Measurements from ENCODE around the gene CATSPERD. TPM values are rescaled to one million over a fixed set of nuclear protein-coding genes. Genes with fewer than 3 reads are reported as not detected.

Gene CATSPERD
- total RNA-seq, 1 experiment from 2014 or later, result not detected

DNA sequence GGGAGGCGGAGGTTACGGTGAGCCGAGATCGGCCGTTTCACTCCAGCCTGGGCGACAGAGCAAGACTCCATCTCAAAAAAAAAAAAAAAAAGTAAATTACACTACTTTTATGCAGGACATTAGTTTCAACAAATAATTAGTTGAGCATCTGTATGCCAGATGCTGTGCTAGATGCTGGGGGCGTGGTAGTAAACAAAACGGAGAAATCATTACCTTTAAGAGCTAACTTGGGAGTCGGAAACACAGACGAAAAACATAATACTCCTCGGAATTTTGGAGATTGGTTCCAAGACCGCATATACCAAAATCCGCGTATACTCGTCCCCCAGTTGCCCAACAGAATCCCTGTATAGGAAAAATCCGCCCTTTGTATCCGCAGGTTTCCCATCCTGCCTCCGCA lies 71.8 kb downstream of the CATSPERD start:
- H3K36me3 Mint-ChIP-seq (ENCODE audit: insufficient read depth in 1 of 3, low read depth in 3 of 3), result peaks cover 11 to 28% (median 23%) of the 10 kb centered on the region in 3 experiments
- H3T11ph ChIP-seq (ENCODE audit: low read length), result no peak overlapping the region
- no peak overlapping the region for H2BK5ac ChIP-seq (ENCODE audit: insufficient read length, low read length)
- H3K27ac ChIP-seq (ENCODE audit: insufficient read length, low read depth, low read length), result no peak overlapping the region
- no peak overlapping the region for H2BK12ac ChIP-seq (ENCODE audit: insufficient read length, low read depth, low read length)
- no peak overlapping the region for H2BK15ac ChIP-seq (ENCODE audit: low read depth, low read length)
- H3K4me3 Mint-ChIP-seq, result peak overlapping the region in 1 of 2 experiments; percentile 5; a peak in 1 of 5 replicates
- H4K20me1 ChIP-seq (ENCODE audit: control insufficient read depth, insufficient read depth, insufficient read length), result no peaks in the 10 kb centered on the region
- H3K23me2 ChIP-seq (ENCODE audit: insufficient read length, low read depth, low read length, poor library complexity, severe bottlenecking), result no peaks in the 10 kb centered on the region
- H3K9ac ChIP-seq (ENCODE audit: extremely low read depth, insufficient read length, low read length), result no peak overlapping the region
- peaks cover 0 to 8% of the 10 kb centered on the region in 2 experiments; a peak in 3 of 4 replicates for H3K4me1 Mint-ChIP-seq
- TF ChIP-seq, protein P1, sequence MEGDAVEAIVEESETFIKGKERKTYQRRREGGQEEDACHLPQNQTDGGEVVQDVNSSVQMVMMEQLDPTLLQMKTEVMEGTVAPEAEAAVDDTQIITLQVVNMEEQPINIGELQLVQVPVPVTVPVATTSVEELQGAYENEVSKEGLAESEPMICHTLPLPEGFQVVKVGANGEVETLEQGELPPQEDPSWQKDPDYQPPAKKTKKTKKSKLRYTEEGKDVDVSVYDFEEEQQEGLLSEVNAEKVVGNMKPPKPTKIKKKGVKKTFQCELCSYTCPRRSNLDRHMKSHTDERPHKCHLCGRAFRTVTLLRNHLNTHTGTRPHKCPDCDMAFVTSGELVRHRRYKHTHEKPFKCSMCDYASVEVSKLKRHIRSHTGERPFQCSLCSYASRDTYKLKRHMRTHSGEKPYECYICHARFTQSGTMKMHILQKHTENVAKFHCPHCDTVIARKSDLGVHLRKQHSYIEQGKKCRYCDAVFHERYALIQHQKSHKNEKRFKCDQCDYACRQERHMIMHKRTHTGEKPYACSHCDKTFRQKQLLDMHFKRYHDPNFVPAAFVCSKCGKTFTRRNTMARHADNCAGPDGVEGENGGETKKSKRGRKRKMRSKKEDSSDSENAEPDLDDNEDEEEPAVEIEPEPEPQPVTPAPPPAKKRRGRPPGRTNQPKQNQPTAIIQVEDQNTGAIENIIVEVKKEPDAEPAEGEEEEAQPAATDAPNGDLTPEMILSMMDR (conservative IDR thresholded peaks at IDR 0.05), result no peak
- no peak overlapping the region for H3K14ac ChIP-seq (ENCODE audit: insufficient read depth, low read length)
- no CpG with 5 or more reads among the region's 18 CpGs for WGBS (ENCODE audit: extremely low coverage, insufficient read length, low lambda C conversion rate)
- DNase-seq, result no peak
- peaks cover 2% of the 10 kb centered on the region for H3K27me3 Mint-ChIP-seq (ENCODE audit: low read depth)
- no peak overlapping the region for H3K56ac ChIP-seq (ENCODE audit: insufficient read length, low read depth, low read length)
- no peak overlapping the region for H3K27ac Mint-ChIP-seq
- H3K9me3 Mint-ChIP-seq, result no peaks in the 10 kb centered on the region; a peak in 2 of 5 replicates
- no peaks in the 10 kb centered on the region for H3K4me1 ChIP-seq (ENCODE audit: insufficient read depth, low read length)
- no peak overlapping the region for H2AFZ ChIP-seq (ENCODE audit: low read length)
- H2BK120ac ChIP-seq (ENCODE audit: low read depth, low read length, poor library complexity, severe bottlenecking), result no peak overlapping the region
- no peak overlapping the region for H3K4ac ChIP-seq (ENCODE audit: low read depth, low read length)
- H3K4me2 ChIP-seq (ENCODE audit: insufficient read depth, insufficient read length, low read length), result no peak overlapping the region
- H4K91ac ChIP-seq (ENCODE audit: insufficient read length, low read depth, low read length), result no peak overlapping the region
- H3K27me3 ChIP-seq (ENCODE audit: insufficient read depth, low read length), result no peaks in the 10 kb centered on the region
- no peak overlapping the region for H2AK5ac ChIP-seq (ENCODE audit: insufficient read length, low read length)
- no peak overlapping the region for H4K8ac ChIP-seq (replicated peaks; ENCODE audit: insufficient read length, low read depth, low read length)
- H4K5ac ChIP-seq (ENCODE audit: insufficient read length, low read depth, low read length), result no peak overlapping the region
- H3K79me2 ChIP-seq (ENCODE audit: insufficient read depth, low read length), result no peaks in the 10 kb centered on the region
- no peaks in the 10 kb centered on the region for H3K79me1 ChIP-seq (ENCODE audit: insufficient read depth, low read depth, low read length, poor library complexity, severe bottlenecking)
- H3K18ac ChIP-seq (ENCODE audit: insufficient read length, low read depth, low read length), result no peak overlapping the region
- H3K23ac ChIP-seq (ENCODE audit: insufficient read length, low read depth, low read length), result no peak overlapping the region
- H3K9me3 ChIP-seq (ENCODE audit: control insufficient read depth, low read depth, low read length), result no peaks in the 10 kb centered on the region
- no peak overlapping the region for H2BK20ac ChIP-seq (ENCODE audit: low read depth, low read length, poor library complexity, severe bottlenecking)

All from H9 (cell line).